ENCODE results near the gene FGFR3.

- TF ChIP-seq CTCF (IDR thresholded peaks at IDR 0.05) (no peak), EP300 (IDR thresholded peaks at IDR 0.05) (no peak), POLR2AphosphoS5 (IDR thresholded peaks at IDR 0.05) (no peak), POLR2A (IDR thresholded peaks at IDR 0.05) (no peak)
These were observed 36.0 kb upstream of the FGFR3 start for GRCh38 chr4:1756893-1757779.

Measured in upper lobe of left lung (tissue), 4 donors.